Measurements from ENCODE around the gene MED6.

Gene MED6, protein sequence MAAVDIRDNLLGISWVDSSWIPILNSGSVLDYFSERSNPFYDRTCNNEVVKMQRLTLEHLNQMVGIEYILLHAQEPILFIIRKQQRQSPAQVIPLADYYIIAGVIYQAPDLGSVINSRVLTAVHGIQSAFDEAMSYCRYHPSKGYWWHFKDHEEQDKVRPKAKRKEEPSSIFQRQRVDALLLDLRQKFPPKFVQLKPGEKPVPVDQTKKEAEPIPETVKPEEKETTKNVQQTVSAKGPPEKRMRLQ

DNA sequence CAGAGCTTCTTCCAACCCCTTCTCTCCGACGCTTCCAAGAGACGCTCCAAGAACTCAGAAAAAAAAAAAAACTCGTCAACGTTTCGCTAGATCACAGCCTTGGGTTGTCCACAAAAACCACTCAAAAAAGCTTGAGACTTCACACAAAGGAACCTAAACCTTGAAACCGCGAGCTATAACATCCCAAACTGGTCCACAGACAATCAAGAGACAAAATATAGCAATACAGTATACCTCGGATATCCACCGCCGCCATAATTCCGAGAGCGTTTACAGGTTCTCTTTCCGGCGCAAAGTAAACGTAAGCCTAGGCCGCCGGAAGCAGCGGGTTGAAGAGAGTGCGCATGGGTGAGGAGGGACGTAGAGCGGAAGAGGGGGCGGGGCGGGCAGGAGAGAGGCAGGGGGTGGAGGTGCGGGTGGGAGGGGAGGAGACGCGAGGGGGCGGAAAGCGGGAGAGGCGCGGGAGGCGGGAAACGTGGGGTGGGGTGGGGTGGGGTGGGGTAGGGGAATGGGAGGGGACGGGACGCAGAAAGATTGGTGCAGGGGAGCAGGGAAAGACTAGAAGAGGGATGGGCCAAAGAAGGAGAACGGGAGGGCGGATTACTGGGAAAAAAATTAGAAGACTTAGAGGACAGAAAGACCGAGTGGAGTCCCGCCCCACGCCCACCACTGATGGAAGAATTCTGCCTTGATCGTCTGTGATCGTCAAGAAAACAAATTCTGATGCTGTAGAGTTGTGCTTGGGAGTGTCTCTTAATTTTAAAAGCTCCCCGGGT lies at the start of gene MED6:
TSS of gene MED6 (minus strand) at position 274 of the 776 bp plus-strand sequence. CDS start at position 256, 18 bp downstream.
- H2AFZ ChIP-seq (ENCODE audit: low read depth, low read length), result peak within 1 kb of the TSS; percentile 82
- H3K27me3 ChIP-seq (ENCODE audit: insufficient read depth, low read length), result no peaks in the 10 kb centered on the region
- peaks cover 15% of the 10 kb centered on the region for H3K4me1 ChIP-seq (ENCODE audit: insufficient read depth, low read length)
- peak within 1 kb of the TSS; percentile 98 for H3K4me3 ChIP-seq (ENCODE audit: low read length)
- H3K9me3 ChIP-seq (ENCODE audit: low read length), result no peaks in the 10 kb centered on the region
- H3K36me3 ChIP-seq (ENCODE audit: insufficient read depth, low read length), result peaks cover 8% of the 10 kb centered on the region

DNA sequence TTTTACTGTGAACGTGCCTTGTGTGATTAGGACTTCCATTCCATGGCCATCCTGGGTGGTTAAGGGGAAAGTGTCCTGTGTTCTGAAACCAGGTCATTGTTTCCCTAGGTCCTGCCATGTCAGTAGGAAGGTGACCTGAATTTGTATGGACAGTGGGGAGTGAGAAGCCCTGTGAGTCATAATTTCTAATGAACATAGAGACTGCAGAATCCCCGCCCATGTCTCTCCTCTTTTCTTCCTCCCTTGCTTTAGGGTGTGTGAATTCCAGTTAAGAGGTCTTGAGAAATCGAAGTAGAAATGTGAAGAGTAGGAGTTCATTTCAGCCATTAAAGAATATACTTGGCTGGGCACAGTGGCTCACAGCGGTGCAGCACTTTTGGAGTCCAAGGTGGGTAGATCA lies 49.3 kb upstream of the MED6 start:
- no peak overlapping the region for H2AFZ ChIP-seq (ENCODE audit: low read depth, low read length)
- H3K27me3 ChIP-seq (ENCODE audit: insufficient read depth, low read length), result no peaks in the 10 kb centered on the region
- no peak overlapping the region for H3K4me3 ChIP-seq (ENCODE audit: low read length)
- H3K36me3 ChIP-seq (ENCODE audit: insufficient read depth, low read length), result peaks cover 4% of the 10 kb centered on the region
- H3K4me1 ChIP-seq (ENCODE audit: insufficient read depth, low read length), result peaks cover 14% of the 10 kb centered on the region
- H3K9me3 ChIP-seq (ENCODE audit: low read length), result no peaks in the 10 kb centered on the region

DNA sequence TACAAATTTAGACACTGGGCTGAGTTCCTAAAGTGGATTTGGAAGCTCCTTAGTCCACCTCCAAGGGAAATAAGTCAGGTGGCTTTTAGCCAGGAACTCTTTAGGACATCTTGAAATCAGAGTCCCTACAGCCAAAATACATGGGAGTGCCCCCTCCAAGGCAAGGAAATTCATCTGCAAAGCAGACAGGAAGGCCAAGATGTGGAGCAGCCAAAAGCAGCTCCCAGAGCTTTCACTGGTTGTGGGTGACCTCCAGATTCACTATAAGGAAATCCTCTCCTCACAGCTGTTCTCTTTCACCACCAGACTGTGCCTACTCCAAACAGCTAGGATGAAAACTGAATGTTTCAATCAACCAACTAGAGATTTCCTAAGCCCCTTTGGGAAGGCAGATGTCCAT lies 47.9 kb upstream of the MED6 start:
- H3K36me3 ChIP-seq (ENCODE audit: insufficient read depth, low read length), result peaks cover 4% of the 10 kb centered on the region
- no peaks in the 10 kb centered on the region for H3K27me3 ChIP-seq (ENCODE audit: insufficient read depth, low read length)
- H3K4me1 ChIP-seq (ENCODE audit: insufficient read depth, low read length), result peaks cover 21% of the 10 kb centered on the region
- H3K4me3 ChIP-seq (ENCODE audit: low read length), result no peak overlapping the region
- H3K9me3 ChIP-seq (ENCODE audit: low read length), result no peaks in the 10 kb centered on the region
- no peak overlapping the region for H2AFZ ChIP-seq (ENCODE audit: low read depth, low read length)

DNA sequence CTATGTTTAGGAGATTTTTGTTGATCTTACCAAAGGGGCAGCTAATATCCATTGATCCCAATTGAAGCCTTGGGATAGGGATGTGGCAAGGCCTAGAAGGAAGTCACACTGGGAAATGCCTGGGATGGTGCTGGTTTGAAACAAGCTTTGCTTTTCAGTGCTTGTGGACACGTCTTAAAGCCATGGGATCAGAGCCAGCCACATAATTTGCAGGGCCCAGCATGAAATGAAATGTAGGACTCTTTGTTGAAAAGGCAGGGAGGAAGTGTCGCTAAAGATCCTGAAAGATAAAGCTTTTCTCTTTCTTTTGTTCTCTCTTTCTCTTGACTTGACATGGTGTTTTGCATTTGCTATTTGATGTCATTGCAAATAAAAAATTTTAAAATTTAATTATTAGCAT lies 46.2 kb upstream of the MED6 start:
- H3K27me3 ChIP-seq (ENCODE audit: insufficient read depth, low read length), result no peaks in the 10 kb centered on the region
- no peak overlapping the region for H3K4me3 ChIP-seq (ENCODE audit: low read length)
- H3K36me3 ChIP-seq (ENCODE audit: insufficient read depth, low read length), result peaks cover 4% of the 10 kb centered on the region
- H2AFZ ChIP-seq (ENCODE audit: low read depth, low read length), result no peak overlapping the region
- H3K9me3 ChIP-seq (ENCODE audit: low read length), result no peaks in the 10 kb centered on the region
- H3K4me1 ChIP-seq (ENCODE audit: insufficient read depth, low read length), result peaks cover 29% of the 10 kb centered on the region

- Histone ChIP-seq H3K9me3 (ENCODE audit: low read length) (no peaks in the 10 kb centered on the region), H3K36me3 (ENCODE audit: insufficient read depth, low read length) (no peaks in the 10 kb centered on the region), H3K27me3 (ENCODE audit: insufficient read depth, low read length) (peaks cover 2% of the 10 kb centered on the region), H2AFZ (ENCODE audit: low read depth, low read length) (no peak overlapping the region), H3K4me3 (ENCODE audit: low read length) (no peak overlapping the region), H3K4me1 (ENCODE audit: insufficient read depth, low read length) (peaks cover 32% of the 10 kb centered on the region)
Measured at GRCh38 chr14:70645892-70646291, 45.4 kb upstream of the MED6 start.

DNA sequence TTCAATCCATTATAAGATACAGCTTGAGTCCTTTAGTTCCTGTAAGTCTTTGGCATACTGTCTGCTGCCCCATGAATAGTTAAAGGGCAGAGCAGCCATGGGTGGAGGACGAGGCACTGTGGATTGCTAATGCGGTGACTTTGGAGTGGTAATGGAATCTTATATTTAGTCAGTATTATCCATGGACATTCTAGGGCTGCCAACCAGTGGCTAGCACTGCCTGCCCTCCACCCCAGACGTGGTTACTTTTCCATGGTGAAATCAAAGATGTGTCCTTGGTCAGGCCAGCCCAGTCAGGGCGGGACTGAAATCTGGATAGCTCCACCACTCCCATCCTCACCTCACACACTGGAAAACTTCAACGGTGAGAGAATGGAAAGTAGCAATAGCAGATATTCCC lies 43.5 kb upstream of the MED6 start:
- H3K4me3 ChIP-seq (ENCODE audit: low read length), result peak overlapping the region; percentile 73

DNA sequence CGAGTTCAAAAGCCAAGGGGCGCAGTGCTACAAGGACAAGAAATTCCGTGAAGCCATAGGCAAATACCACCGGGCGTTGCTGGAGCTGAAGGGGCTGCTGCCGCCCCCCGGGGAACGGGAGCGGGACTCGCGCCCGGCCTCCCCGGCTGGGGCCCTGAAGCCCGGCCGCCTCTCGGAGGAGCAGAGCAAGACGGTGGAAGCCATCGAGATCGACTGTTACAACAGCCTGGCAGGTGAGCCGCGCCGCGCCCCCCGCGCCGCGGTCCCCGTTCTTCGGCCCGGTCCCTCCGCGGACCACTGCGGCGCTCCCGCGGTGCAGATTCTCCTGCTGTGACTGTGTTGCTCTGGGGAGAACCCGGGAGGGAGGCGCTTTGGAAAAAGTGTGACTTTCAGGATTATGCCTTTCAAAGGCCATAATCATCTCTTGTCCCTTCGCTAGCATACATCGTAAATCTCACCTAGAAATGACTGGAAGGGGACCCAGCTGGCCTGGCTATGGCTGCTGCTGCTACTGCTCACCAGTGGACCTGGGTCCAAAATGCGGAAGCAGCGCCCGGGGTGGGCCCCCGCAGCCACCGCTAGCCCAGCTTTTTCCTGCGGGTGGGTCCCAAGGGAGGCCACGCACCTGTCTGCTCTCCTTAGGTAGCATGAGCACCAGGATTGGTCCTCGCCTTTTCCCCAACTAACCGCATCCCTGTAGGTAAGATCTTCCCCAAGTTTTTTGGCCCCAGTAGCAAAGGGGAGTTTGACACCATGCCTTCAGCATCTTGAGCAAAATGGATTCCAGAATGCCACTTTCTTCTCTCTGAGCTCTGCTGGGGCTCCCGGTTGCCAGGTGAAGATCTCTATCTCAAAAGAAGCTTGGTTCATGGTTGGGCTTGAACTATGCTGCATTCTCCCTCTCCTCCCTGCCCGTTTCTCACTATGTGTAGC lies 42.1 kb upstream of the MED6 start:
- Histone ChIP-seq H3K27me3 (ENCODE audit: insufficient read depth, low read length) (peaks cover 6% of the 10 kb centered on the region), H3K4me3 (ENCODE audit: low read length) (peak overlapping the region; percentile 73), H3K4me1 (ENCODE audit: insufficient read depth, low read length) (peaks cover 36% of the 10 kb centered on the region), H3K9me3 (ENCODE audit: low read length) (no peaks in the 10 kb centered on the region), H2AFZ (ENCODE audit: low read depth, low read length) (peak overlapping the region; percentile 94), H3K36me3 (ENCODE audit: insufficient read depth, low read length) (no peaks in the 10 kb centered on the region)

More for the DNA sequence above, 43.5 kb upstream of the MED6 start:
- Histone ChIP-seq H3K4me1 (ENCODE audit: insufficient read depth, low read length) (peaks cover 36% of the 10 kb centered on the region), H2AFZ (ENCODE audit: low read depth, low read length) (no peak overlapping the region), H3K9me3 (ENCODE audit: low read length) (no peaks in the 10 kb centered on the region), H3K27me3 (ENCODE audit: insufficient read depth, low read length) (peaks cover 3% of the 10 kb centered on the region), H3K36me3 (ENCODE audit: insufficient read depth, low read length) (no peaks in the 10 kb centered on the region)

GRCh38 chr14:70641548-70642302 lies 41.3 kb upstream of the MED6 start, which contains the start of gene TTC9:
TTC9 (plus strand) TSS chr14:70641916; CDS start chr14:70642130, 214 bp downstream.
- Histone ChIP-seq H3K4me3 (ENCODE audit: low read length) (peak within 1 kb of the TSS; percentile 73), H3K9me3 (ENCODE audit: low read length) (no peaks in the 10 kb centered on the region), H3K27me3 (ENCODE audit: insufficient read depth, low read length) (peaks cover 6% of the 10 kb centered on the region), H2AFZ (ENCODE audit: low read depth, low read length) (peak within 1 kb of the TSS; percentile 94), H3K36me3 (ENCODE audit: insufficient read depth, low read length) (no peaks in the 10 kb centered on the region), H3K4me1 (ENCODE audit: insufficient read depth, low read length) (peaks cover 31% of the 10 kb centered on the region)

GRCh38 chr14:70640938-70641547 lies 40.6 kb upstream of the MED6 start:
- Histone ChIP-seq H3K9me3 (ENCODE audit: low read length) (peaks cover 3% of the 10 kb centered on the region), H3K4me3 (ENCODE audit: low read length) (peak overlapping the region; percentile 73), H3K4me1 (ENCODE audit: insufficient read depth, low read length) (peaks cover 24% of the 10 kb centered on the region), H2AFZ (ENCODE audit: low read depth, low read length) (peak overlapping the region; percentile 70), H3K27me3 (ENCODE audit: insufficient read depth, low read length) (peaks cover 9% of the 10 kb centered on the region), H3K36me3 (ENCODE audit: insufficient read depth, low read length) (no peaks in the 10 kb centered on the region)

DNA sequence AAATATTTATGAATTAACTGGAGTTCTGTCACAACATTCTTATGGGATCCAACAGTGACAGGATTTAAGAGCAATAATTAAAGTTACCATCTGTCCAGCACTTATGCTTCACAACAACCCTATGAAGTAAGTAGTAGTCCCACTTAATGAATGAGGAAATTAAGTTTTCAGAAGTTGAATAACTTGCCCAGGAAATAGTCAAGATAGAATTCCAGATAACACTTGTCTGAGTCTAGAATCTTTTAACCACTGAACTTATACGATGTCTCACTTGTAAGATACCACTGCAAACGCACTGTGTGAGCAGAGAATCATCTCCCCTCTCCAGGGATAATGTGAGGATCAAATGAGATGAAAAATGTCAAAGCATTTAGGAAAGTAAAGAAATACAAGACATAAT lies 38.0 kb upstream of the MED6 start:
- Histone ChIP-seq H3K9me3 (ENCODE audit: low read length) (peaks cover 4% of the 10 kb centered on the region), H3K4me3 (ENCODE audit: low read length) (no peak overlapping the region), H3K4me1 (ENCODE audit: insufficient read depth, low read length) (peaks cover 16% of the 10 kb centered on the region), H2AFZ (ENCODE audit: low read depth, low read length) (no peak overlapping the region), H3K27me3 (ENCODE audit: insufficient read depth, low read length) (peaks cover 17% of the 10 kb centered on the region), H3K36me3 (ENCODE audit: insufficient read depth, low read length) (no peaks in the 10 kb centered on the region)

DNA sequence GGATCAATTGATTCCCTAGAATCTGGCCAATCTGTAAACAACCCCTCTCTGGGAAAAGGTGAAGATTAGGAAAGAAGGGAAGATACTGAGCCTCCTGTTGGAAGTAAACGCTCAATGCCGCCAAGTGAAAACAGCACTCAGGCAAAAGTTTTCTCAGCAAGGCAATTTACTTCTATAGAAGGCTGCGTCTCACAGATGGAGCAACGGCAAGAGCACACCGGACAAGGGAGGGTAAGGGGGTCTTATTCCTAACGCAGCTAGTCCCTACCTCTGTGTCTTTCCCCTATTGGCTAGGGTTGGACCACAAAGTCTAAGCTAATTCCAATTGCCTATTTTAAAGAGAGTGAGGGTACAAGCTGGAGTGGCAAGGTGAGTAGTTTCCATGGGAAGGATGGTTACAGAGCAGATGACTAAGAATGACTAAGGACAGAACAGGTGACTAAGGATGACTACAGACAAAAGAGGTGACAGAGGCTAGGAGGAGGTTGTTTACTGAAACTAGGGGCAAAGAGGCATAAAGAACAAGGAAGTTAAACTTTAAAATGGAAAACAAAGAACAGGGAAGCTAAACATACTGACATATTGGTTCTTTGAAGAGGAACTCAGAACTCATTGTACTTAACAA lies 35.6 kb upstream of the MED6 start:
- Histone ChIP-seq H3K36me3 (ENCODE audit: insufficient read depth, low read length) (no peaks in the 10 kb centered on the region), H3K4me1 (ENCODE audit: insufficient read depth, low read length) (peaks cover 7% of the 10 kb centered on the region), H3K4me3 (ENCODE audit: low read length) (no peak overlapping the region), H3K9me3 (ENCODE audit: low read length) (peaks cover 4% of the 10 kb centered on the region), H2AFZ (ENCODE audit: low read depth, low read length) (no peak overlapping the region), H3K27me3 (ENCODE audit: insufficient read depth, low read length) (peaks cover 18% of the 10 kb centered on the region)

GRCh38 chr14:70631948-70632347 lies 31.5 kb upstream of the MED6 start:
- H3K27me3 ChIP-seq (ENCODE audit: insufficient read depth, low read length), result peaks cover 15% of the 10 kb centered on the region
- no peak overlapping the region for H3K4me3 ChIP-seq (ENCODE audit: low read length)
- peaks cover 4% of the 10 kb centered on the region for H3K9me3 ChIP-seq (ENCODE audit: low read length)
- H2AFZ ChIP-seq (ENCODE audit: low read depth, low read length), result no peak overlapping the region
- H3K4me1 ChIP-seq (ENCODE audit: insufficient read depth, low read length), result no peaks in the 10 kb centered on the region
- no peaks in the 10 kb centered on the region for H3K36me3 ChIP-seq (ENCODE audit: insufficient read depth, low read length)

All from neuron (in vitro differentiated cells).